HG02610 (cell line): ENCODE measurements around the gene GLRX5.
"Not testable (repeated sequence)": the region's sequence is repeated elsewhere in the genome, so short reads cannot be mapped to it uniquely, and the experiment has no call there.

ENCODE experiments used
- ATAC-seq: cut with Tn5 transposase; IDR thresholded peaks from one replicate; pipeline ENCODE4 v1.9.1; 2021; ENCODE audit warnings: mild to moderate bottlenecking, moderate library complexity; ENCODE audit not compliant: unreplicated experiment

Gene GLRX5

DNA sequence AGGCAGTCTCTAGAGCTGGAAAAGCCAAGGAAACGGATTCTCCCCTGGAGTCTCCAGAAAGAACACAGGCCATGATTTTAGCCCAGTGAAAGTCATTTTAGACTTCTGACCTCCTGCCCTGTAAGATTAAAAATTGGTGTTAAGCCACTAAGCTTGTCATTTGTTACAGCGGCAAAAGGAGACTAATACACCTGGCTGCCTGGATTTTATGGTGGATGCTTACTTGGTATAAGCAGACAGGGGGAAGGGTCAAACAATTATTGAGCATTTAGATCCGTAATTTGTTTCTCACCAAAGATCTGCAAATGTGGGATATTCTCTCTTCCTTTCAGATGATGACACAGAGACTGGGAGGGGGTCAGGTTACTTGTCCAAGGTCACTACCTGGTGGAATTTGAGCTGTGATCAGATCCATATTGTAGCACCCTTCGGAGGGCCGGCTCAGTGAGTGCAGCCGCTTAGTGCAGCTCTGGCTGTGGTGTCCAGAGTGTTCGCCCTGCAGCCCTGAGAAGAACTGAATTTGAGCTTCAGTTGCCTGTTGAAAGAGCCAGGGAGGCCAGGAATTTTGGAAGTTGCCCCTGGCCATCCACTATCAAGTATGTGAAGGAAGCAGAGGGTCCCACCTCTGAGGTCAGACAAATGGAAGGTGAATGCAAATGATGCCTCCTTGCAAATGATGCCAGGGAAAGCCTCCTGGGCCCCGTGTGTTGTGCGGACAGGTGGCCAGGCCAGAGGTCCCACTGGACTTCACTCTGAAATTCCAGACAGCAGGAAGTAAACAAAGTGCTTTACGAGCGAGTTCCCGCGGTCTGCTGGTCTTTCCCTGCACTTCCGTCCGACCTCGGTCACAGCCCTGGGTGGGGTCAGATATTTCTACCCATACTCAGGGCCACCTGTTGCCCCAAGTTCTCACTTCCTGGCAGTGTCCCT lies 15.1 kb downstream of the GLRX5 start:
- ATAC-seq, result no peak

DNA sequence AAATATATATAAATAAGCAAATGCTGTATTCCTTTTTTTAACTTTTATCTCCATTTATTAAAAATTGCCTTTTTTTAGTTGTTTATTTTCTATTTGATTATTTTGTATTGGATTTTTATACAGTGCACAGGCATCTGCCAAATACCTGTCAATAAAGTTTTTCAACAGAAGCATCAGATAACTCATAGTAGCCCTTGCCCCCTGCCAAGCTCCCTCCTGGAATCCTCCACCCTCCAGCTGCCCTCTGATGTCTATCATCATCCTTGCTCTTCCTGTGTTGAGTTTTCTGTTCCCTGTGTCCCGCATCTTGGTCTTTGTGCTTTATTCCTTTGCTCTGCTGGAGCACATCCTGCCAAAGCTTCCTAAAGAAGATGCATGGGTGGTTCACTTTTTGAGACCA lies 16.6 kb downstream of the GLRX5 start:
- ATAC-seq, result no peak

DNA sequence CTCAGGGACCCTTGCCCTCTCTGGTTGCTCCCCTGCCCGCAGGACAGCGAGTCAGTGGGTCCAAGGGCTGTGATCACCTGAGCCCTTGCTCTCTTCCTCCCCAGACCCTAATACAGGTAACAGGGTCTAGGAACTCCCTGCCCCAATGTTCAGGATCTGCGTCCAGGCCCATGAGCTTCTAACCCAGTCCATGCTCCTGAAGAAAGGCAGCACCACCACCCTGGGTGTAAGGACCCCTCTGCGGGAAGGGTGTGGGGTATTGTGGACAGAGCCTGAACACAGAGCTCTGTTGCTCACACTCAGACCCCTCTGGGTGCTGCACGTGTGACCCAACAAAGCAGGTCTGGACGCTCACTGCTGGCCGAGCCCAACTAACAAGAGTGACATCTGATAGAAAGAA lies 18.3 kb downstream of the GLRX5 start:
- no peak for ATAC-seq

DNA sequence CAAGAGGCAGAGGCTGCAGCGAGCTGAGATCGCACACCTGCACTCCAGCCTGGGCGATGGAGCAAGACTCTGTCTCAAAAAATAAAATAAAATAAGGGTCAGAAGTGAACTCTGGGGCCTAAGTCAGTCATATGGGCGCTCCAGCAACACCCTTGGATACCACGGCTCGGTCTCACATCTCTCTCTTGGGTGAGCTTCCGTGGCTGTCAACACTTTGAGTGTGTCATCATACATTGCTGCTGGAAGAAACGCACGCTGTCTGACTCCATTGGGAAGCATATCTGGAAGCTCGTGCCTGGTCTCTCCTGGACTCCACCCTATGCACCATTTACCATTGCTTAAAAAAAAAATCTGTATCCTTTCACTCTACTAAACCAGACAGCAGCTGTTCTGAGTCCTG lies 20.2 kb downstream of the GLRX5 start:
- ATAC-seq, result no peak

DNA sequence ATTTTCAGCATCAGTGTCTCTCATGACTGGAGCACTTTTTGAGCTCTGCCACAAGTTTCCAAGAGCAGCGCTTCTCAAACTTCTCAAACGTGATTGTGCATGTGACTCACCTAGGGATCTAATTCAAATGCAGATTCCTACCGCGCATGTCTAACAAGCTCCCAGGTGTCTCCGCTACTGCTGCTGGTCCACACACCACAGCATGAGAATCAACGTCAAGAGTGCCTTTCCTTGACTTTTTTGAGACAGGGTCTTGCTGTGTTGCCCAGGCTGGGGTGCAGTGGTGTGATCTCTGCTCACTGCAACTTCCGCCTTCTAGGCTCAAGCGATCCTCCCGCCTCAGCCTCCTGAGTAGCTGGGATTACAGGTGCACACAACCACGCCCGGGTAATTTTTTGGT lies 22.4 kb downstream of the GLRX5 start:
- no peak for ATAC-seq

DNA sequence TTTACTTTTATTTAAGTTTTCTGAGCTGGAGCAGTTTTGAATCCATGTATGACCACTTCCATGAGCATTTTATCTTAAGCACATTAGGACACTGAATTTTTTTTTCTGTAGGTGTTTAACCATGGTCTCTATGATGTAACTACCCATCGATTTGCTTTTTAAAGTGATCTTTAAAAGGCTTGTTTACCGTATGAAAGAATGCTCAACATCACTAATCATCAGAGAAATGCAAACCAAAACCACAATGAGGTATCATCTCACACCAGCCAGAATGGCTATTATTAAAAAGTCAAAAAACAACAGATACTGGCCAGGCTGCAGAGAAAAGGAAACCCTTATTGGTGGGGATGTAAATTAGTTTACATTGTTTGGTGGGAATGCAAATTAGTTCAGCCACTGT lies 23.0 kb downstream of the GLRX5 start:
- no peak for ATAC-seq

DNA sequence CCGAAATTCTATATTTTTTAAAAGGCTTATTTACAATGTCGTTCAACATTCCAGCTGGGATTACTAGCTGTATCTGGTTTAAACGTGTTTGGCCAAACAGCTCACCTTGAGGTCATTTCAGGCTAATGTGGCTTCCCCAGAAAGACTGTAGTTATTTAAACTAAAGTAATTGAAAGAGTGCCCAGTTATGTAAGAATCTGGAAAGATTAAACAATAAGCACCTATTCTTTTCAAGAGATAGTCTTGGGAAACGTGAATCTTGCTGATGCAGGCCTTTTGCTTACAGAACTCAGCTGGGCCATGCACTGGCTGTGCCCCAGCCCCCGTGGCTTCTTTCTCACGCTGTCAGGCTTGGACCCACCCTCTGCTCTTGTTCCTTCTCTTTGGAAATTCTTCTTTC lies 24.4 kb downstream of the GLRX5 start:
- no peak for ATAC-seq

DNA sequence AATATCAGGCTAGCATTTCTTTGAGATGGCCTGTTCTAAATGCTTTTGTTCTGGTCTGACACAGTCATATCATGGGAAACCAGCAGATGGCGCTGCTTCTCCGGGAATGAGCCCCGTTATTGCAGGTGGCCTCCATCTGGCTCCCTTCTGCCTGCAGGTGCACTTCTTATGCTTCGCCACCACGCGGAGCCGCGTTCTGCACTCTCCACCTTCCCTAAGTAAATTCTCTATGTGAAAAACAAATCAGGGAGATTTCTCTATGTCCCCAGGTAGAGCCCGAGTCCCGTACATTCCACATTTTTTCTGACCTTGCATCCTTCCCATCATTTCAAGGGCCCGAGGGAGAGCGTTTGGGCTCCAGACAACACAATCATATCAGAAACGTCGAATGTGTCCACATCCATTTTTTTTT lies 26.2 kb downstream of the GLRX5 start:
- ATAC-seq, result peak; percentile 90

DNA sequence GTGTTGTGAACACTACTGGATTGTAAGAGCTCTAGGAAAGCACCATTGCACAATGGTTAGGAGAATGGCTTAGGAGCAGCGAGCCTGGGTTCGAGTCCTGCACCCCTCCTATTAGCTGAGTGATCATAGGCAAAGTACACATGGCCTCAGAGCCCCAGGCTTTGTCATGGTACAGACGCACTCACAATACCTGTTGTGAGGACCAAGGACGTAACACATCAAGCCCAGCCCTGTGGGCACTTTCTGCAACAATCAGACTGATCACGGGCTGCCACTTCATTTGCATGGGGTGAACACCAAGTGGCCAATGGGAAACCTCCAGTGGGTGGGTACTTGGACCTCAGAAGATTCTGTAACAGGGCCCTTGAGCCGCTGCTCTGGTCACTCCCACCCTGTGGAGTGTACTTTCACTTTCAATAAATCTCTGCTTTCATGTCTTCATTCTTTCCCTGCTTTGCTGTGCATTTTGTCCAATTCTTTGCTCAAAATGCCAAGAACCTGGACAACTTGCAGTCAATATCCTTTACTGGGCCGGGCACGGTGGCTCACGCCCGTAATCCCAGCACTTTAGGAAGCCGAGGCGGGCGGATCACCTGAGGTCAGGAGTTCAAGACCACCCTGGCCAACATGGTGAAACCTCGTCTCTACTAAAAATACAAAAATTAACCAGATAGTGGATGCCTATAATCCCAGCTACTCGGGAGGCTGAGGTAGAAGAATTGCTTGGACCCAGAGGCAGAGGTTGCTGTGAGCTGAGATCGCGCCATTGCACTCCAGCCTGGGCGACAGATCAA lies 28.2 kb downstream of the GLRX5 start:
- ATAC-seq, result no peak

DNA sequence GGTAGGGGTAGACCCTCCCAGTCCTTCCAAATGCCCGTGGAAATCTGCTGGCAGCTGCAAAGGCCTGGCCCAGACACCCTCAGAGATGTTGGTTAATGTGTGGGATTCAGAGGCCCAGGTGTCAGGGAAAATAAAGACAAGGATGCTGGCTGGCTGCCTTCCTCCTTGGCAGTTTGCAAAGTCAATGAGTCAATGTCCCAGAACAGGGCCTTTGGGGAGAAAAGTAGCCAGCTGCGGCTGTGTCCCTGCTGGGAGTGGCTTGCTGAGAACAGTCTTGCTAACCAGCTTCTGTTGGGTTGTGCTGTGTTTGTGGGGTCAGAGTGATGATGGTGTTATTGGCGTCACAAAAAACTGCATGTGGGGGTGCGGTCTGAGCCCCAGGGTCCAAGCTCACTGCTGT lies 29.2 kb downstream of the GLRX5 start:
- no peak for ATAC-seq

DNA sequence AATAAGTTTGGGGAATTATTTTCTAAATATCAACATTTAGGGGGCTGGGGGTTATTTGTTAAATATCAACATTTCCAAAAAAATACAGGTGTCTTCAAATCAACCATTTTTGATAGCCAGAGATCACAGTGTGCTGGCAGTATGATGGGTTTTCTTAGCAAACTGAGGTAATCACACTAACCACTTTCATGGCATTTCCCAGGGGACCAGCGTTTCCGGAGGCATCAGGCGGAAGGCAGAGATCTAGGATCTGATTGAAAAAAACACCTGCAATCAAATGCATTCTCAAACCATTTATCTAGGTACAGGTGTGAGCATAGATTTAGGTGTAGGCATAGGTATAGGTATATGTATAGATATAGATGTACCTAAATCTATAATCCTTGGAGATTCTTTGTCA lies 34.6 kb downstream of the GLRX5 start:
- ATAC-seq, result no peak

DNA sequence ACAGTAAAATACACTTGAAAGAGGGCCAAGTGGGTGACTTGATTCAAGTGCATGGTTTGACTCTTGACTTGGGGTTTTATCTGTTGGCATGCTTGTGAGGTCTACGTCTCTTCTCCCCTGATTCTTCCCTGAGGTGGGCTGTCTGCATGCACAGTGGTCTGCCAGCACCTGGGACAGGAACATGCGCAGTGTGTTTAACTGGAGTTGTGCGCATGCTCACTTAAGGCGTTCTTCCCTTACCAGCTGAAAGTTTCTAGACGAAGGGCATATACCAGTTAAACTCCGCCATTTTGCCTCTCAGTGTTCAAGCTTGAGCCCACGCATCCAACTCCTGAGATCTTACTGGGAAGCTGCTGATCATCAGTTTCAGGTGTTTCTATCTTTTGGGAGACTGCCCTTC lies 38.5 kb downstream of the GLRX5 start:
- no peak for ATAC-seq

DNA sequence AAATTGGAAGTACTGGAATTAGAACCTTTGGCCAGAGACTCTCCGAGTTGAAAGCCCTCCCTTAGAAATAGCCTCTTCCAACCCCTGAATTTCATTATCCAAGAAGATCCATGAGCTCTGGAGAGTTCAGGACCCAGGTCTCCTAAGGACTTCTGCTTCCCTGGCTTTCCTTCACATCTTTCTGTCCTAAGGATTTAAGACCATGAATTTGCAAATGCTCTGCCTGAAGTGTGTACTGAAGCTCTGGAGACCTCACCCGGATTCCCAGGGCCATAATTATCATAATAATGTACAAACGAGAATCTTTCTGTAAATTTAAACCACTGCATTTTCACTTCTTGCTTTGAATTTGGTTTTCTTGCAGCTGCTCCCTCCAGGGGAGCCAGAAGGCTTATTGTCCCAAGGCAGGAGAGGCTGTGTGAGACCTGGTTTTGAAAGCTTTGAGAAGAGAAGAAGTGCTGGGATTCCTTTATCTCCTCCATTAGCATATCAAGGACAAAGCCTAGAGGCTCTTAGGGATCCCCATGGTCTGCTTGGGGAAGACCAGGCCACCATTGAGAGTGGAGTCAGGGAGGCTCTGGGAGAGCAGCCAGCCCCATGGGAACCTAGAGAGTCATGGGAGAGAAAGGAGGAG lies 41.1 kb downstream of the GLRX5 start:
- no peak for ATAC-seq

DNA sequence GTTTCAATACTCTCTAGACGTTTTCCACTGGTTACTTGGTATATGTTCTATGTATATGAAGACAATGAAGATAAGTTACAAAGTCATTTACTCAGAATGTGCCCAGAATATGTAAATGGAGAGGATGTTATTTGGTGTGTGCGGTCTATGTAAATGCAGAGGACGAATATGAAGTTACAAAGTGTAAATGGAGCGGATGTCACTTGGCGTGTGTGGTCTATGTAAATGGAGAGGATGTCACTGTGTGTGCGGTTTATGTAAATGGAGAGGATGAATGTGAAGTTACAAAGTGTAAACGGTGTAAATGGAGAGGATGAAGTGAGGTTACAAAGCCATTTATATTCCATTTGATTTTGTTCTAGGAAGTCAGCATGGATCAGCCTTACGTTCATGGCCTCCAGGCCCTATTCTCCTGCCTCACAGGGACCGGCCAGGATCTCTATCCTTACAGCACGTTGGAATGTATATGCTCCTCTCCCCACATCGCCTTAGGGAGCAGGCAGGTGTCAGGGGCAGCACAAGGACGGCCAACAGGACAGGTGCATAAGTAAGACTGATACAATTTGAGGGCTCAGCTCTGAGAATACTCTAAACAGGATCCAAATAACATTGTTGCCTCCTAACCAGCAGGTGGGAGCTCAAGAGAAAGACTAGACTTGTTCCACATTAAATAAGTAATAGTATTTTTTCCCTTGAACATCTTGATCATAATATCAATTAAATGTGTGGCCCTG lies 42.4 kb downstream of the GLRX5 start:
- peak; percentile 99 for ATAC-seq

DNA sequence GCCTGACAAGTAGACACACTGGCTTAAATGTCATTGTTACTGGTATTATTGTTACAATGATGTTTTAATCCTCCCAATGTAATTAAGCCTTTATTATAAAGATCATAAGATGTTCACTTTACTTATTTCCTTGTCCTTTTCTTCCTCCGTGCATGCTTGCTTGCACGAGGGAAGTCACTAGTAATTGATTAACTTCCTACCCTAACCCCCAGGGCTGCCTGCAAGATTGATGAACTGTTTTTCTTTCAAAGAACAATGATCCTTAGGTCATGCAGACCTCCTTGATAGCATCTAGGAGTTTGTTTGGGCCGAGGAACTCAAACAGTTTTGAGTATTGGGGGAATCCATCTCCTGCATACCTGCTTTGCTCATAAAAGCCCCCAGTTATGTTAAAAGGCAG lies 43.0 kb downstream of the GLRX5 start:
- no peak for ATAC-seq

DNA sequence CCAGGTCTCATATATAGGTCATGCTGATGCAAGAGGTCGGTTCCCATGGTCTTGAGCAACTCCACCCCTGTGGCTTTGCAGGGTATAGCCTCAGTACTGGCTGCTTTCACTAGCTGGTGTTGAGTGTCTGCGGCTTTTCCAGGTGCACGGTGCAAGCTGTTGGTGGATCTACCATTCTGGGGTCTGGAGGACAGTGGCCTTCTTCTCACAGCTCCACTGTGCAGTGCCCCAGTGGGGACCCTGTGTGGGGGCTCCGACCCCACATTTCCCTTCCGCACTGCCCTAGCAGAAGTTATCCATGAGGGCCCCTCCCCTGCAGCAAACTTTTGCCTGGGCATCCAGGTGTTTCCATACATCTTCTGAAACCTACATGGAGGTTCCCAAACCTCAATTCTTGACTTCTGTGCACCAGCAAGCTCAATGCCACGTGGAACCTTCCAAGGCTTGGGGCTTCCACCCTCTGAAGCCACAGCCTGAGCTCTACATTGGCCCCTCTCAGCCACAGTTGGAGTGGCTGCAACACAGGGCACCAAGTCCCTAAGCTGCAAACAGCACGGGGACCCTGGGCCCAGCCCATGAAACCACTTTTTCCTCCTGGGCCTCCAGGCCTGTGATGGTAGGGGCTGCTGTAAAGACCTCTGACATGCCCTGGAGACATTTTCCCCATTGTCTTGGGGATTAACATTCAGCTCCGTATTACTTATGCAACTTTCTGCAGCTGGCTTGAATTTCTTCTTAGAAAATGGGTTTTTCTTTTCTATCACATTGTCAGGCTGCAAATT lies 49.2 kb downstream of the GLRX5 start:
- not testable (repeated sequence) for ATAC-seq

DNA sequence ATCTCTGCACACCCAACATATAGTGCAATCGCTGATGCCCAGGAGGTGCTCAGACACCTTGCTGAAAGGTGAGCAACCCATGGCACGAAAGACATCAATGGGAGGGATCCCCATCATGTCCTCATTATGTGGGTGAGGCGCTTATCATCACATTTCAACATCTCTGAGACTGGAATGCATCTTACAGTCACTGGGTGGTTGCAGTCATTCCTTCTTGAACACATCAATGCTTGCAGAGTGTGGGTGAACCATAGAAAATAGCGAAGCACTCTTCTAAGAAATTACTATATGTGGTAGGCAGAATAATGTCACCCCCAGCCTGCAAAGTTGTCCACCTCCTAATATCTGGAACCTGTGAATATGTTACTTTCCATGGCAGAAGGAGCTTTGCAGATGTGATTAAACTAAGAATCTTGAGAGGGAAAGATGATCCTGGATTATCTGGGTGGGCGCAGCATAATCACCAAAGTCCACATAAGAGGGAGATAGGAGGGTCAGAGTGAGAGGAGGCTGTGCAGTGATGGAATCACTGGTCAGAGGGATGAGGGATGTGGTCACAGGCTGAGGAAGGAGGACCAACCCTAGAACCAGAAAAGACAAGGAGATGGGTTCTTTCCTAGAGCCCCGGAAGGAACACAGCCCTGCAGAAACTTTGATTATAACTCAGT lies 51.2 kb downstream of the GLRX5 start:
- ATAC-seq, result no peak

DNA sequence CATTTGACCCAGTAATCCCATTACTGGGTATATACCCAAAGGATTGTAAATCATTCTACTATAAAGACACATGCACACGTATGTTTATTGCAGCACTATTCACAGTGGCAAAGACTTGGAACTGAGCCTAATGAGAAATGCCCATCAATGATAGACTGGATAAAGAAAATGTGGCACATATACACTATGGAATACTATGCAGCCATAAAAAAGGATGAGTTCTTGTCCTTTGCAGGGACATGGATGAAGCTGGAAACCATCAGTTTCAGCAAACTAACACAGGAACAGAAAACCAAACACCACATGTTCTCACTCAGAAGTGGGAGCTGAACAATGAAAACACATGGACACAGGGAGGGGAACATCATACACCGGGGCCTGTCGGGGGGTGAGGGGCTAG lies 56.3 kb downstream of the GLRX5 start:
- ATAC-seq, result not testable (repeated sequence)
